ENCODE data around the gene E2F4. TPM values are rescaled to one million over a fixed set of nuclear protein-coding genes. Genes with fewer than 3 reads are reported as not detected.
A peak's percentile ranks its signal among the peaks of the same experiment; 100 is the strongest.

The E2F4 gene
- total and polyA plus RNA-seq, 10 donors: 40.8 to 134 (median 68.7) TPM

DNA sequence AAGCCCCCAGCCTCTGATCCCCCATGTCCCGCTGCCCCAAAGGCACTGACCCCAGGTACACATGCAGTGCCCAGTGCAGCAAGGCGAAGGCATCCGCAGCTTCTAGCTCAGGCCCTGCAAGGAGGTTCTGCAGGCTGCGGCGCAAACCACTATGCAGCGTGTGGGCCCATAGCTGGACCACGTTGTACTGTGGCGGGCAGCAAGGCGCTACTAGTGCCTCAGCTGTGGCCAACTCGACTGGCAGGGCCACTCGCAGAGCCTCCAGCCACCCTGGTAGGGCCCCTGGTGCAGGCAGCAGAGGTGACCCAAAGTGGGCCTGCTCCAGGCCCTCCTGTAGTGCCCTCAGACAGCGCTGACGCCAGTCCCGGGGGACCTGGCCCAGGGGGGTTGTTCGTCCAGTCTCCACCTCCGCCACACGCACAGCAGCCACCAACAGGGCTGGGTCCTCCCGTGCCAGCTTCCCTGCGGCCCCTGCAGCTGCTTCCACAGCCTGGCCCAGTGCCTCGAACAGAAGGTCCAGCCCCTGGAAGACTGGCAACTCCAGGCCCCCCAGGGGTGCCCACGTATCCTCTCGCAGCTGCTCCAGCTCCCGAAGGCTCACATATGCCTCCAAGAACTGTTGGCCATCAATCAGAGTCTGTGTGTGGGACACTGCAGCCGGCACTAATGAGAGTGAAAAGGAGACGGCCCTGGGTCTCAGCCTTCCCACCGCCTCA is 4.6 kb upstream of the E2F4 start:
- H3K9me3 ChIP-seq: no peaks in the 10 kb centered on the region
- 85 to 90% (median 89%) methylated on average over 13 to 26 of the region's 26 CpGs for WGBS, 5 donors
- H3K4me3 ChIP-seq: no peak overlapping the region
- DNase-seq: no peak
- peaks cover 0 to 12% (median 0%) of the 10 kb centered on the region in 6 donors for H3K36me3 ChIP-seq
- peaks cover 21 to 82% (median 55%) of the 10 kb centered on the region in 6 donors for H3K4me1 ChIP-seq
- intact Hi-C loops (cut with DNase I; ENCODE audit: low total_unique reads): no loop called here
- H3K27me3 ChIP-seq (replicated peaks in 1 of 7): peaks cover 0 to 32% (median 0%) of the 10 kb centered on the region in 7 donors
- TF ChIP-seq POLR2AphosphoS5 (IDR thresholded peaks at IDR 0.05): no peak
- TF ChIP-seq, protein P1, sequence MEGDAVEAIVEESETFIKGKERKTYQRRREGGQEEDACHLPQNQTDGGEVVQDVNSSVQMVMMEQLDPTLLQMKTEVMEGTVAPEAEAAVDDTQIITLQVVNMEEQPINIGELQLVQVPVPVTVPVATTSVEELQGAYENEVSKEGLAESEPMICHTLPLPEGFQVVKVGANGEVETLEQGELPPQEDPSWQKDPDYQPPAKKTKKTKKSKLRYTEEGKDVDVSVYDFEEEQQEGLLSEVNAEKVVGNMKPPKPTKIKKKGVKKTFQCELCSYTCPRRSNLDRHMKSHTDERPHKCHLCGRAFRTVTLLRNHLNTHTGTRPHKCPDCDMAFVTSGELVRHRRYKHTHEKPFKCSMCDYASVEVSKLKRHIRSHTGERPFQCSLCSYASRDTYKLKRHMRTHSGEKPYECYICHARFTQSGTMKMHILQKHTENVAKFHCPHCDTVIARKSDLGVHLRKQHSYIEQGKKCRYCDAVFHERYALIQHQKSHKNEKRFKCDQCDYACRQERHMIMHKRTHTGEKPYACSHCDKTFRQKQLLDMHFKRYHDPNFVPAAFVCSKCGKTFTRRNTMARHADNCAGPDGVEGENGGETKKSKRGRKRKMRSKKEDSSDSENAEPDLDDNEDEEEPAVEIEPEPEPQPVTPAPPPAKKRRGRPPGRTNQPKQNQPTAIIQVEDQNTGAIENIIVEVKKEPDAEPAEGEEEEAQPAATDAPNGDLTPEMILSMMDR (IDR thresholded peaks at IDR 0.05 in 8 of 11, conservative IDR thresholded peaks at IDR 0.05 in 3 of 11): no peak
- no peak for TF ChIP-seq POLR2A (IDR thresholded peaks at IDR 0.05)
- peak overlapping the region in 2 of 8 donors; percentile 95 to 99 for H3K27ac ChIP-seq

GRCh38 chr16:67188323-67188722 is 3.6 kb upstream of the E2F4 start:
- Histone ChIP-seq H3K27ac (peak overlapping the region in 2 of 8 donors; percentile 21 to 95), H3K36me3 (peaks cover 0 to 17% (median 0%) of the 10 kb centered on the region in 6 donors), H3K4me3 (peak overlapping the region in 5 of 8 donors; percentile 35 to 69 (median 46)), H3K4me1 (peaks cover 31 to 82% (median 57%) of the 10 kb centered on the region in 6 donors), H3K9me3 (no peaks in the 10 kb centered on the region), H3K27me3 (replicated peaks in 1 of 7) (peaks cover 0 to 32% (median 0%) of the 10 kb centered on the region in 7 donors)
- WGBS, 5 donors: 47 to 82% (median 72%) methylated on average over 2 to 4 of the region's 4 CpGs
- no peak for TF ChIP-seq POLR2A (IDR thresholded peaks at IDR 0.05)
- TF ChIP-seq POLR2AphosphoS5 (IDR thresholded peaks at IDR 0.05): no peak
- TF ChIP-seq, protein P1 (IDR thresholded peaks at IDR 0.05 in 8 of 11, conservative IDR thresholded peaks at IDR 0.05 in 3 of 11): no peak
- DNase-seq: no peak
- intact Hi-C loops (cut with DNase I; ENCODE audit: low total_unique reads): no loop called here

DNA sequence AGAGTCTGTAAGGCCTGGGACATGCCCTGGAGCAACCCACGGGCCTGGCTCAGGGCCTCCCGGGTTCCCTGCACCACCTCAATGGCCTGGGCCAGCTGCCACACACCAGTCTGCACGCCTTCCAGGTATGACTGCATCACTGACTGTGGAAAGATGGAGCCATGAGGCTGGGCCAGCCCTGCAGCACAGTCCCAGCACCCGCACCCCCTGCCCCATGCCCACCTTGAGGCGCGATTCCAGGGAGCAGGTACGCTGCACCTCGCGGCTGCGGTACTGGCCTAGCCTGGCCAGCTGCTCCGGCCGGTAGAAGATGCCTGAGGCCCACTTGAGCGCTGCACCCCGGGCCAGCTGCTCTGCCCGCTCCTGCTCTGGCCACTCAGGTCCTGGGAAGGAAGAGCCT is 3.2 kb upstream of the E2F4 start:
- DNase-seq: no peak
- Histone ChIP-seq H3K27ac (peak overlapping the region in 4 of 8 donors; percentile 21 to 95 (median 70)), H3K9me3 (no peaks in the 10 kb centered on the region), H3K4me1 (peaks cover 35 to 85% (median 61%) of the 10 kb centered on the region in 6 donors), H3K36me3 (peaks cover 0 to 22% (median under 1%) of the 10 kb centered on the region in 6 donors), H3K4me3 (peak overlapping the region in 6 of 8 donors; percentile 13 to 69 (median 44)), H3K27me3 (replicated peaks in 1 of 7) (peaks cover 0 to 32% (median 0%) of the 10 kb centered on the region in 7 donors)
- TF ChIP-seq, protein P1 (IDR thresholded peaks at IDR 0.05 in 8 of 11, conservative IDR thresholded peaks at IDR 0.05 in 3 of 11): no peak
- TF ChIP-seq POLR2A (IDR thresholded peaks at IDR 0.05) (no peak), POLR2AphosphoS5 (IDR thresholded peaks at IDR 0.05) (no peak)
- 78 to 97% (median 87%) methylated on average over 6 to 15 of the region's 15 CpGs for WGBS, 5 donors
- intact Hi-C loops (cut with DNase I; ENCODE audit: low total_unique reads): no loop called here

DNA sequence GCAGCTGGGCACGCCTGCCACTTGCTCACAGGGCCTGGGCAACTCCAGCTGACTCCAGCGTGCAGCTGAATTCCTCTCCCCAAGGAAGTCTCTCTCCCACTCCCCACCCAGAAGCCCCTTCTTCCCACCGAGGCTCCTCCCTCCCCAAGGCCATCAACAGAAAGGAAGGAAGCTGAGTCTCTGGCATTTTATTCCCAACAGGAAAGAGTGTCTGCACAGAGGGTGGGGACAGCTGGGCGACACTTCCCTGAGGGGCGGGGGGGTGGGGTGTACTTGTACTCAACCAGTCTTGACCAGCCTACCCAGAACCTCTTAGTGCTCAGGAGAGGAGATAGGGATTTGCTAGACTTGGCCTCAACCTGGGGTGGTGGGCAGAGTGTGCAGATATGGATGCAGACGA is 1.9 kb upstream of the E2F4 start, which contains the start of gene EXOC3L1:
EXOC3L1 (minus strand) TSS at position 96 of the 400 bp plus-strand sequence. CDS start 460 bp downstream, outside the sequence.
- intact Hi-C loops (cut with DNase I; ENCODE audit: low total_unique reads): no loop called here

More for the DNA sequence above, 1.9 kb upstream of the E2F4 start, which contains the start of gene EXOC3L1:
- peaks cover 0 to 25% (median 0%) of the 10 kb centered on the region in 7 donors for H3K27me3 ChIP-seq (replicated peaks in 1 of 7)
- H3K4me3 ChIP-seq: peak within 1 kb of the TSS in 7 of 8 donors; percentile 29 to 69 (median 43)
- H3K4me1 ChIP-seq: peaks cover 31 to 87% (median 59%) of the 10 kb centered on the region in 6 donors
- 30 to 61% (median 46%) methylated on average over 6 of the region's 6 CpGs for whole genome bisulfite sequencing, 5 donors
- peaks cover 0 to 34% (median 12%) of the 10 kb centered on the region in 6 donors for H3K36me3 ChIP-seq
- DNase-seq: no peak
- peak in 2 of 3 donors; percentile 45 to 63 for TF ChIP-seq POLR2AphosphoS5 (IDR thresholded peaks at IDR 0.05)
- no peak for TF ChIP-seq POLR2A (IDR thresholded peaks at IDR 0.05)
- peak within 1 kb of the TSS in 7 of 8 donors; percentile 11 to 95 (median 74) for H3K27ac ChIP-seq
- H3K9me3 ChIP-seq: no peaks in the 10 kb centered on the region

Data from spleen (tissue), 11 donors.